NCI-H146 (cell line): ENCODE measurements around the gene CD70.
"Not testable (repeated sequence)": the region's sequence is repeated elsewhere in the genome, so short reads cannot be mapped to it uniquely, and the experiment has no call there.

Experiments
- DNase-seq: peaks from one replicate; lab custom pipeline; 2025; lab: John Stamatoyannopoulos, UW

Gene CD70

GRCh38 chr19:6597471-6598253, 6.7 kb upstream of the CD70 start:
- DNase-seq, result not testable (repeated sequence)

GRCh38 chr19:6596621-6597020, 5.7 kb upstream of the CD70 start:
- DNase-seq, result no peak

GRCh38 chr19:6593651-6594416, 2.9 kb upstream of the CD70 start:
- DNase-seq, result no peak

- DNase-seq, result no peak
Measured at GRCh38 chr19:6590258-6590826, 608 bp downstream of the CD70 start.

- DNase-seq, result no peak
Measured at GRCh38 chr19:6589711-6590257, 1.2 kb downstream of the CD70 start.

- no peak for DNase-seq
Measured at GRCh38 chr19:6588508-6589345, 2.2 kb downstream of the CD70 start.

GRCh38 chr19:6587998-6588507, 2.9 kb downstream of the CD70 start:
- DNase-seq, result no peak

- no peak for DNase-seq
Measured at GRCh38 chr19:6587093-6587820, 3.7 kb downstream of the CD70 start.

- DNase-seq, result no peak
Measured at GRCh38 chr19:6586726-6587092, 4.2 kb downstream of the CD70 start.

- DNase-seq, result no peak
Measured at GRCh38 chr19:6586056-6586455, 4.9 kb downstream of the CD70 start.

GRCh38 chr19:6582515-6583484, 8.2 kb downstream of the CD70 start:
- not testable (repeated sequence) for DNase-seq

GRCh38 chr19:6580313-6580712, 10.6 kb downstream of the CD70 start:
- no peak for DNase-seq

GRCh38 chr19:6579450-6580178, 11.3 kb downstream of the CD70 start:
- DNase-seq, result no peak

GRCh38 chr19:6577476-6578125, 13.3 kb downstream of the CD70 start:
- DNase-seq, result no peak

- DNase-seq, result no peak
Measured at GRCh38 chr19:6576869-6577475, 14.0 kb downstream of the CD70 start.

GRCh38 chr19:6573350-6573749, 17.6 kb downstream of the CD70 start:
- DNase-seq, result no peak

GRCh38 chr19:6572217-6572616, 18.7 kb downstream of the CD70 start:
- no peak for DNase-seq

GRCh38 chr19:6571167-6571566, 19.8 kb downstream of the CD70 start:
- no peak for DNase-seq
